8988T (cell line): ENCODE data around the gene THOC6.

Experiments
- DNase-seq: peaks from one replicate; pipeline ENCODE4 v3.0.0; 2011

The THOC6 gene

GRCh38 chr16:3017794-3018506 lies 5.9 kb upstream of the THOC6 start, which contains the start of gene CLDN6:
CLDN6 (minus strand) TSS chr16:3018183; CDS start chr16:3016021, 2,162 bp downstream.
- no peak for DNase-seq

GRCh38 chr16:3019594-3020246 lies 4.1 kb upstream of the THOC6 start:
- no peak for DNase-seq

GRCh38 chr16:3020247-3020603 lies 3.6 kb upstream of the THOC6 start, which contains the start of gene TNFRSF12A:
TNFRSF12A (plus strand) TSS chr16:3020368; CDS start chr16:3020398, 30 bp downstream.
- peak; percentile 74 for DNase-seq

- peak; percentile 73 for DNase-seq
Observed at GRCh38 chr16:3020604-3021448, 3.0 kb upstream of the THOC6 start.

DNA sequence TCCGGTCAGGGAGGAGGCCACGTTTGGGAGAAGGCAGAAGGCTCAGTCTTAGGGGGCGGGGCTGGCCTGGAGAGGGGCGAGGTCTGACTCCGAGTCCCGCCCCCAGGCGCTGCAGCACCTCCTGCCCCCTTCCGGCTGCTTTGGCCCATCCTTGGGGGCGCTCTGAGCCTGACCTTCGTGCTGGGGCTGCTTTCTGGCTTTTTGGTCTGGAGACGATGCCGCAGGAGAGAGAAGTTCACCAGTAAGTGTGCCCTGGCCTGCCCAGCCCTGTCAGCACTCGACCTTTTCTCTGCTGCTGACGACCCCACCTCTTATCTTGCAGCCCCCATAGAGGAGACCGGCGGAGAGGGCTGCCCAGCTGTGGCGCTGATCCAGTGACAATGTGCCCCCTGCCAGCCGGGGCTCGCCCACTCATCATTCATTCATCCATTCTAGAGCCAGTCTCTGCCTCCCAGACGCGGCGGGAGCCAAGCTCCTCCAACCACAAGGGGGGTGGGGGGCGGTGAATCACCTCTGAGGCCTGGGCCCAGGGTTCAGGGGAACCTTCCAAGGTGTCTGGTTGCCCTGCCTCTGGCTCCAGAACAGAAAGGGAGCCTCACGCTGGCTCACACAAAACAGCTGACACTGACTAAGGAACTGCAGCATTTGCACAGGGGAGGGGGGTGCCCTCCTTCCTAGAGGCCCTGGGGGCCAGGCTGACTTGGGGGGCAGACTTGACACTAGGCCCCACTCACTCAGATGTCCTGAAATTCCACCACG lies 2.2 kb upstream of the THOC6 start:
- peak; percentile 64 for DNase-seq

DNA sequence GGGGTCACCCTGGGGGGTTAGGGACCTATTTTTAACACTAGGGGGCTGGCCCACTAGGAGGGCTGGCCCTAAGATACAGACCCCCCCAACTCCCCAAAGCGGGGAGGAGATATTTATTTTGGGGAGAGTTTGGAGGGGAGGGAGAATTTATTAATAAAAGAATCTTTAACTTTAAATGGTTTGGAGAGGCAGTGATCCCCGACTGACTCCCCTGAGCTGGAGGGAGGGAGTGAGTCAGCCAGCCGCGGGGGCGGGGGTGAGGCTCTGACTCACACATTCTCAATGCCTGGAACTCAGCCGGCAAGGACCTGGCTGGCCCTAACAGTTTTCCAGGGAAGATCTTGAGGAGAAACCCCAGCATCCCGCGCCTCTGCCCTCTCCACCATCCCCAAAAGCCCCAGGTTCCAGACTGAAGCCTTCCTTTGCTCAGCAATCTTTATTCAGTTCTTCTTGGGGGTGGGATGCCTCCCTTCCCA lies 1.6 kb upstream of the THOC6 start:
- DNase-seq = no peak

DNA sequence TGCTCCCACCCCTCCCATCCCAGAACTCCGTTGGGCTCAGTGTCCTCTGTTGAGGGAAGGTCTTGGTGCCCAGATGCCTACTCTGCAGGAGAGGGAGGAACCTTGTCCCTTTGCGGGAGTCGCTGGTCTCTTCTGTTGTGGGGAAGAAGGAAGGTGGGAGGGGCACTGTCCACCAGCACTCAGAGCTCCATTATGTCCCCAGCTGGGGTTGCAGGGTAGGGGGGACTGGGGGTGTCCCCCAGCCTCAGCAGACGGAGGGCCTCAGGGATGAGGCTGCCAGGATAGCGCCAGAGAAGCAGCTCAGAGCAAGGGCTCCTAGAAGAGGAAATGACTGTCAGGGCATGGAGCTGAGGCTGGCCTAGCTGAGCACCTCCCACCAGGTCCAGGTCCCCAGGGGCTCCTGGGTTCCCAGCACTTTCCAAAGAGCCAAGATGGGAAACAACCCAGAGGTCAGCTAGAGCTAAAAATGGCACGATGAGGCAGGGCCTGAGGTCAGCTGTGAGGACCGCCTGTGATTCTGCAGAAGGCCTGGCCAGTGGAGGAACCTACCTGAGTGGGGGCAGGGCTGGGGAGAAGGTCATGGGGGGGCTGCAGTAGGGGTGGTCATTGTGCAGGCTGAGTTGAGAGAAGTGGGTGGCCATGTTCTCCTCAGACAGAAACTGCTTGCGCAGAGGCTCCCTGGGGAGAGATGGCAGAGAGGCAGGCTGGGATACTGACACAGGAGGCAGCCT lies 986 bp upstream of the THOC6 start:
- DNase-seq = no peak

DNA sequence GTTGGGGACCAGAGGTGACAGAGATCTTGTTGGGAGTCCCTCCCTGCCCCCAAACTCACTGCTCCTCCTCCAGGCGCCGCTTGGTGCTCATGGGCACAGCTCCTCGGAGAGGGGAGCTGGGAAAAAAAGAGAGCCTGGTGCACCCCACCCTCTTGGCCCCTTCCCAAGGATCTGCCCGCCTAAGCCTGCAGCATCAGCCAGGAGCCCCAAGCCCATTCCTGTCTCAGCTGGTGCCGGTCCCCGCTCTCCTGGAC lies 493 bp upstream of the THOC6 start:
- DNase-seq = no peak

DNA sequence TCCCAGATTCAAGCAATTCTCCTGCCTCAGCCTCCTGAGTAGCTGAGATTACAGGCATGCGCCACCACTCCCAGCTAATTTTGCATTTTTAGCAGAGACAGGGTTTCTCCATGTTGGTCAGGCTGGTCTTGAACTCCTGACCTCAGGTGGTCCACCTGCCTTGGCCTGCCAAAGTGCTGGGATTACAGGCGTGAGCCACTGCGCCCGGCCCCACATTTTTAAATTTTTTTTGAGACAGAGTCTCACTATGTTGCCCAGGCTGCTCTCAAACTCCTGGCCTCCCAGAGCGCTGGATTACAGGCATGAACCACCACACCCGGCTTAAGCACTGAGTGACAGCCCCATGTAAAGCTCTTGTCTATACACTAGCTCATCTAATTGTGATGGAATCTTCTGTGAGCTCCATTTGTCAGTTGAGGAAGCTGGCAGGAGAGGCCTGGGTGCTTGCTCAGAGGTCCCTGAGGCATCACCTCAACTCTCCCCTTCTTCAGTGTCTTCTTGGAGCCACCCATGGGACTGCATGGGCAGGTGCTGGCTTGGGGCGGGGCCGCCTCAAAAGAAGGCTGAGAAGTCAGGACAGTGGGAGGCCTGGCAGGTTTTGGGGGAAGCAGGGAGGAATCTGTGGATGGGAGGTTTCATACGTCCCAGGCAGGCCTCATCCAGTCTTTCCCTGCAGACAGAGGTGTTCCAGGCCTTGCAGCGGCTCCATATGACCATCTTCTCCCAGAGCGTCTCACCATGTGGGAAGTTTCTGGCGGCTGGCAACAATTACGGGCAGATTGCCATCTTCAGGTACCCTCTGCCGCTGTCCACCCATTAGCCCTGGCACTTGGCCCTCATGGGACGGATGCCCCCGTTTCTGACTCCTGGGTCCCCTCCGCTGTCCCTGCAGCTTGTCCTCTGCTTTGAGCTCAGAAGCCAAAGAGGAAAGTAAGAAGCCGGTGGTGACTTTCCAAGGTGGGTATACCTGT lies 1.5 kb downstream of the THOC6 start:
- DNase-seq = no peak

- DNase-seq = no peak
Observed at GRCh38 chr16:3026003-3026378, 2.2 kb downstream of the THOC6 start.

DNA sequence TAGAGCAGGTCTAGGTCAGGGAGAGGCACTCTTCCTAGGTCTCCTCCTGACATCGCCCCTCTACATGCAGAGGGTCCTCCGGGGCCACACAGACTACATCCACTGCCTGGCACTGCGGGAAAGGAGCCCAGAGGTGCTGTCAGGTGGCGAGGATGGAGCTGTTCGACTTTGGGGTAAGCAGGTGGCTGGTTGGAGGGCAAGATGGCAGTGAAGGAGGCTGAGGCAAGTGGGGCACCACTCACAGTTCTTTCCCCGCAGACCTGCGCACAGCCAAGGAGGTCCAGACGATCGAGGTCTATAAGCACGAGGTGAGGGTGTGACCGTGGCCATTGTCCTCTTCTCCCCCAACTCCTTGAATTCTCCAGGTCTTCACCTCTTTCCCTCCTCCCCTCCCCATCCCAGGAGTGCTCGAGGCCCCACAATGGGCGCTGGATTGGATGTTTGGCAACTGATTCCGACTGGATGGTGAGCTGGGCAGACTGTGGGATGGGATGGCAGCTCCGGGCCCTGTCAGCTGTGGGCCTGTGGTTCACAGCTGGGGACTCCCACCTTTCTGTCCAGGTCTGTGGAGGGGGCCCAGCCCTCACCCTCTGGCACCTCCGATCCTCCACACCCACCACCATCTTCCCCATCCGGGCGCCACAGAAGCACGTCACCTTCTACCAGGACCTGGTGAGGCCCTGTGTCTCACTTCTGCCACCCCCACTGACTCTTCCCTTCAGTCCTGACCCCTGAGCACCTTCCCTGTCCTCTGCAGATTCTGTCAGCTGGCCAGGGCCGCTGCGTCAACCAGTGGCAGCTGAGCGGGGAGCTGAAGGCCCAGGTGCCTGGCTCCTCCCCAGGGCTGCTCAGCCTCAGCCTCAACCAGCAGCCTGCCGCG lies 3.0 kb downstream of the THOC6 start:
- DNase-seq = no peak

GRCh38 chr16:3027489-3027795 lies 3.6 kb downstream of the THOC6 start:
- DNase-seq = no peak

DNA sequence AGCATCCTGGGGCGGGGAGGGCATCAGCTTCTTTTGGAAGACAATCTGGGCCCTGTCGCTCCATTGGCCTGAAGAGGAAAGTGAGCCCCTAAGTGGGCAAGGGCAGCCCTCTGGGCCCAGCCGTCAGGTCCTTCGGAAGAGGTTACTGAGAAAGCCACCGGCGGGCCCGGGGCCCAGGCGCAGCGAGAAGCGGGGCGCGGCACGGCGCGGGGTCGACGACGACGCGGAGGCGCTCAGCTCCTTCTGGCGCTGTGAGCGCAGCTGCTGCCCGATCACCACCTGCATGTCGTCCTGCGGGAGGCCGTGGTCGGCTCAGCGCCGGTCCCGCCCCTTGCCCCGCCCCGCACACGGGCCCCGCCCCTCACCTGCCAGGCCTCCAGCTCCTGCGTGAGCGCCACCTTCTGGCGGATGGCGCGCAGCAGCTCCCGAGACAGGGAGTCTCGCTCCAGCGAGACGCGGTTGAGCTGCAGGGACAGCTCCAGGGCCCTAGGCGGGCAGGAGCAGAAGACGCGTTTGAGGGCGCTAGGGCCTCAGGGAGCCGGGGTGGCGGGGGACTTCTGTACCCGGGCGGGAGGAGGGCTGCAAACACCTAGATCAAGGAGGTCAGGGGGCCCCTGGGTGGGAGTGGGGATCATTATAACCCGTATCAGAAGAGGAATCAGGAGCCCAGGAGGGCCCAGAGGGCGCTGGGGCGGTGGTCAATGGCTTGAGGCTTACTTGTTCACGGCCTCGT lies 4.3 kb downstream of the THOC6 start:
- DNase-seq = peak; percentile 95

GRCh38 chr16:3028716-3029319 lies 5.0 kb downstream of the THOC6 start:
- no peak for DNase-seq

GRCh38 chr16:3029491-3030221 lies 5.8 kb downstream of the THOC6 start:
- no peak for DNase-seq

GRCh38 chr16:3030222-3031212 lies 6.7 kb downstream of the THOC6 start:
- DNase-seq = no peak

GRCh38 chr16:3032624-3033023 lies 8.8 kb downstream of the THOC6 start:
- DNase-seq = no peak
